Measurements from ENCODE around the gene USO1.
"Not testable (repeated sequence)": the region's sequence is repeated elsewhere in the genome, so short reads cannot be mapped to it uniquely, and the experiment has no call there.

USO1 gene

GRCh38 chr4:75715105-75715799 lies 9.1 kb upstream of the USO1 start:
- DNase-seq: no peak

GRCh38 chr4:75716054-75716453 lies 8.3 kb upstream of the USO1 start:
- not testable (repeated sequence) for DNase-seq

- DNase-seq: no peak
These were observed 7.0 kb upstream of the USO1 start for GRCh38 chr4:75717408-75717807.

- DNase-seq: no peak
These were observed 5.8 kb upstream of the USO1 start for GRCh38 chr4:75718529-75718928.

- DNase-seq: no peak
These were observed 2.0 kb upstream of the USO1 start for GRCh38 chr4:75722417-75722816.

GRCh38 chr4:75723163-75724065 lies 963 bp upstream of the USO1 start:
- DNase-seq: no peak

- DNase-seq: peak; percentile 85
These were observed 719 bp downstream of the USO1 start for GRCh38 chr4:75724867-75725724.

GRCh38 chr4:75725942-75726538 lies 1.7 kb downstream of the USO1 start:
- DNase-seq: not testable (repeated sequence)

GRCh38 chr4:75726577-75726976 lies 2.2 kb downstream of the USO1 start:
- DNase-seq: no peak

GRCh38 chr4:75727073-75727472 lies 2.7 kb downstream of the USO1 start:
- no peak for DNase-seq

- no peak for DNase-seq
These were observed 5.5 kb downstream of the USO1 start for GRCh38 chr4:75729836-75730235.

- no peak for DNase-seq
These were observed 9.0 kb downstream of the USO1 start for GRCh38 chr4:75733369-75733768.

GRCh38 chr4:75735525-75735924 lies 11.1 kb downstream of the USO1 start:
- DNase-seq: no peak

GRCh38 chr4:75736862-75737261 lies 12.5 kb downstream of the USO1 start:
- DNase-seq: no peak

GRCh38 chr4:75737398-75737797 lies 13.0 kb downstream of the USO1 start:
- DNase-seq: no peak

- no peak for DNase-seq
These were observed 16.6 kb downstream of the USO1 start for GRCh38 chr4:75741027-75741426.

GRCh38 chr4:75742451-75742850 lies 18.1 kb downstream of the USO1 start:
- DNase-seq: no peak

- DNase-seq: no peak
These were observed 20.8 kb downstream of the USO1 start for GRCh38 chr4:75745161-75745560.

GRCh38 chr4:75745721-75746199 lies 21.4 kb downstream of the USO1 start:
- DNase-seq: no peak

- no peak for DNase-seq
These were observed 28.3 kb downstream of the USO1 start for GRCh38 chr4:75752637-75753036.

GRCh38 chr4:75769036-75769435 lies 44.7 kb downstream of the USO1 start:
- no peak for DNase-seq

- DNase-seq: no peak
These were observed 47.2 kb downstream of the USO1 start for GRCh38 chr4:75771607-75772006.

- DNase-seq: no peak
These were observed 53.2 kb downstream of the USO1 start for GRCh38 chr4:75777589-75777988.

All from left hindlimb (tissue), 1 donor.